Measurements from ENCODE around the gene SMIM45.

GRCh38 chr22:41935015-41935351 is 17.0 kb upstream of the SMIM45 start:
- TF ChIP-seq CTCF (conservative IDR thresholded peaks at IDR 0.05): no peak
- no peak for TF ChIP-seq EZH2 (IDR thresholded peaks at IDR 0.05; ENCODE audit: low read depth)

All from PC-9 (cell line).